DND-41 (cell line): Measurements from ENCODE around the gene CRTC3.

ENCODE experiments used
- CTCF ChIP-seq: IDR thresholded peaks from 2 replicates; pipeline ENCODE4 v1.5.1; 2012; ENCODE audit warnings: borderline replicate concordance, low read length, moderate library complexity, mild to moderate bottlenecking; ENCODE audit not compliant: poor library complexity, severe bottlenecking; ENCODE audit errors: extremely low read depth
- EZH2 ChIP-seq: IDR thresholded peaks from 3 replicates; pipeline ENCODE4 v1.6.1; 2012; ENCODE audit warnings: borderline replicate concordance, low read depth, mild to moderate bottlenecking, moderate library complexity, low read length, inconsistent platforms; ENCODE audit not compliant: severe bottlenecking

GRCh38 chr15:90643301-90643632 lies 113.5 kb downstream of the CRTC3 start:
- TF ChIP-seq CTCF (no peak), EZH2 (no peak)
